GM12865 (cell line): ENCODE data around the gene EXOC6.

Experiments used
- DNase-seq: peaks from one replicate; pipeline ENCODE4 v3.0.0; 2010; ENCODE audit warnings: low read depth
- H3K4me3 ChIP-seq: 2 replicates; pipeline ENCODE4 v1.5.1; 2011; ENCODE audit warnings: mild to moderate bottlenecking, low read depth, low read length, control low read depth
- TF ChIP-seq, protein P1 (sequence below): IDR thresholded peaks from 2 replicates; pipeline ENCODE4 v1.5.1; 2011; ENCODE audit warnings: low read length, control low read depth, low read depth, inconsistent platforms; ENCODE audit not compliant: insufficient read depth; ENCODE audit errors: missing control alignments

The EXOC6 gene

DNA sequence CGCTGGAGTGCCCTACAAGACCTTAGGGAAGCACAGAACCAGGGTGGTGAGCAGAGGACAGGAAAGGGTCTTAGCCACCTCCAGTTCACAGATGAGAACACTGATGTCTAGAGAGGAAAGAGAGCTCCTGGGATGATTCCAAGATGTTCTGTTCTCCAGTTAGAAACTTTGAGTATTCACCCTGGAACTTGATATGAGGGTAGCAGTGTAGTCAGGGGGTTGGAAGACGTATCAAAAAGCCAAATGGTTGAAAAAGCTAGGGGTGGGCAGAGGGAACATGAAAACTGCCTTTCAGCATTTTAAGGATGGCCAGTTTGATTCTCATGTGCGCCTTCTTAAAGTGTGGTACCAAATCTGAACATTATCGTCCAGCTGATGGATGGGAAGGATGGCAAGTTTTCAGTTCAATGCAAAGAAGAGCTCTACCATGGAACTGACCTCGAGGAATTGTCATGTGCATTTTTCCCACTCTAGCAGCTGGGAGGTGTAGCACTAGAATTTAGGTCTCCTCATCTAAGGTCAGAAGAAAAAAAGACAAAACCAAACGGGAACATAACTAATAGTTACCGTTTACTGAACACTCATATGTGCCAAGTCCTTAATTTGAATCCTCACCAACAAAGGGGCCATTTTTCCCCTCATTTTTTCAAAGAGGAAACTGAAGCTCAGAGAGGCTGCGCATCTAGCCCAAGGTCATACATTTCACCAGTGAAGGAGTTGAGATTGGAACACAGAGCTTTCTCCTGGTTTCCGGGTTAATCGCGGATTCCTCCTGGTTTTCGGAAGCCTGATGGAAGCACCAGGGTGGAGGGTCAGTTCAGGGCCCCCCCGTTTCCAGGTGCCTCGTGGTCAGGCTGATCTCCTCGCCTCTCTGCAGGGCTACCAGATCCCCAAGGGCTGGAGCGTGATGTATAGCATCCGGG is 219.4 kb downstream of the EXOC6 start:
- no peak for DNase-seq
- H3K4me3 ChIP-seq: no peak overlapping the region

DNA sequence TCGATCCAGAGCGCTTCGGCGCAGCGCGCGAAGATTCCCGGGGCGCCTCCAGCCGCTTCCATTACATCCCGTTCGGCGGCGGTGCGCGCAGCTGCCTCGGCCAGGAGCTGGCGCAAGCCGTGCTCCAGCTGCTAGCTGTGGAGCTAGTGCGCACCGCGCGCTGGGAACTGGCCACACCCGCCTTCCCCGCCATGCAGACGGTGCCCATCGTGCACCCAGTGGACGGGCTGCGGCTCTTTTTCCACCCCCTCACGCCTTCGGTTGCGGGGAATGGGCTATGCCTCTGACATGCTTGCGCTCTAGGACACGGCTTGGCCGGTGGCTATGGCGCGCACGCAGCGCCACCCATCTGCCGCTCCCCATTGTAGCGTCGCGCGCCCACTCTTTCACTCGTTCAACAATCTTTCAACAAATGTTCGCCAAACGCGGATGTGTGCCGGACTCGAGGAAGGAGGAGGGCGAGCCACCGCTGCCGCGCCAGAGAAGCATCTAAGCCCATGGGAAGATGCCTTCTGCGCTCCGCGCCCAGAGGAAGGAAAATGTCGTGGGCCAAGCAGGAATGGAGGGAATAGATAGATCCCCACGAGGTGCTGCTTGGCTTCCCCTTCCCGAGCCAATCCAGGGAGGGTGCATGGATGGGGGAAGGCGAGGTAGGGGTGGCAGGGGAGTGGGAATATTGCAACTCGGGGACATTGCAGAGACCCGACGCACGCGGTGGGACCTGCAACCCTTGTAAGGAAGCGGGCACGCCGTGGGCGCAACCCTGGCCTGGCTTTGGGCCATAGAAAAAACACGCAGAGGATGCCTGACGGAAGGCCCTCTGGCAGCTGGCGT is 220.3 kb downstream of the EXOC6 start:
- no peak overlapping the region for H3K4me3 ChIP-seq
- TF ChIP-seq, protein P1, sequence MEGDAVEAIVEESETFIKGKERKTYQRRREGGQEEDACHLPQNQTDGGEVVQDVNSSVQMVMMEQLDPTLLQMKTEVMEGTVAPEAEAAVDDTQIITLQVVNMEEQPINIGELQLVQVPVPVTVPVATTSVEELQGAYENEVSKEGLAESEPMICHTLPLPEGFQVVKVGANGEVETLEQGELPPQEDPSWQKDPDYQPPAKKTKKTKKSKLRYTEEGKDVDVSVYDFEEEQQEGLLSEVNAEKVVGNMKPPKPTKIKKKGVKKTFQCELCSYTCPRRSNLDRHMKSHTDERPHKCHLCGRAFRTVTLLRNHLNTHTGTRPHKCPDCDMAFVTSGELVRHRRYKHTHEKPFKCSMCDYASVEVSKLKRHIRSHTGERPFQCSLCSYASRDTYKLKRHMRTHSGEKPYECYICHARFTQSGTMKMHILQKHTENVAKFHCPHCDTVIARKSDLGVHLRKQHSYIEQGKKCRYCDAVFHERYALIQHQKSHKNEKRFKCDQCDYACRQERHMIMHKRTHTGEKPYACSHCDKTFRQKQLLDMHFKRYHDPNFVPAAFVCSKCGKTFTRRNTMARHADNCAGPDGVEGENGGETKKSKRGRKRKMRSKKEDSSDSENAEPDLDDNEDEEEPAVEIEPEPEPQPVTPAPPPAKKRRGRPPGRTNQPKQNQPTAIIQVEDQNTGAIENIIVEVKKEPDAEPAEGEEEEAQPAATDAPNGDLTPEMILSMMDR: no peak
- no peak for DNase-seq

More for the DNA sequence above, 219.4 kb downstream of the EXOC6 start:
- TF ChIP-seq, protein P1: no peak

DNA sequence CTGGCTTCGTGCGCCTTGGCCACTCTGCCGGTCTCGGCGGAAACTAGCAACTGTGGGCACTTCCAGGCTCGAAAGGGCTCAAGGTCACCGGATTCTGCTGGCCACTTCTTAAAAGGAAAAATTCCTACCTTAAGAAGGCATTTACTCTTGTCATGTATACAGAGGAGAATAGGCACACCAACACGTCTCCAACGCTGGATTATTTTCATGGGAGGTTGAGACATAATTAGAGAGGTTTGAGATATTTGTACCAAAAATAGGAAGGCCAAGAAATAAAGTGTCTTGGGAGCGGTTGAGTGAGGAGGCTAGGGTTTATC is 220.9 kb downstream of the EXOC6 start:
- TF ChIP-seq, protein P1: no peak
- H3K4me3 ChIP-seq: no peak overlapping the region

DNA sequence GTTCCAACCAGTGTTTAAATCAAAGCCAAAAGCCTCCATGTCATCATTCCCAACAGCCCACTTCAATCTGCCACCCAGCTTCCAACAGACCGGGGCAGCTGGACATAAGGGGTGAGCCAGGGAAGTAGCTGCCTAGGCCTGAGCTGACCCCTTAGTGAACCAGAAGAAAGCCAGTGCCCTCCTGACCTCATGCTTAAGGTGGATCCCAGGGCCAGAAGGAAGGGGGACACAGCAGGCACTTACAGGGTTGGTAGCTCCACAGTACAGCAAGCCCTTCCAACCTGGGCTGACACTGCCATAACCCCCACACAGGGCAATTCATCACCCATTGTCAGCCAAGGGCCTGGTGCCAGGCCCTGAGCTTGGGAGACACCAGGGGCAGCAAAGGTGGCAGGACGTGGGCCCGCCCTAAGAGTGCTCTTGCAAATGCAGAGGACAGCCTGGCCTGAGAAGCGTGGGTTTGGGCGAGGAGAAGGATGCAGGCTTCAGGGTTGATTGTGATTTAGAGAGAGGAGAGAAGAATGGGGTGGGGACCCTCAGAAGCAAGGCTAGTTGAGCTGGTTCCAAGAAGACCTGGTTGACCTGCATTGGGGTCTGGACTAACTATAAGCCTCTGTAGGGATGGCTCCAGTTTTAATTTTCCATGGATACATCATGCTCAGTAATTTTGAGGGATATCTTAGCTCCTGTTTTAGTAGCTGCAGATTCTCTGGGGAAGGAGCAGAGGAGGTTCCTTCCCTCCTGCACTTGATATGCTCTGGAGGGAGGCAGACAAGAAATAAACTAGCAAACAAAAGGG is 222.3 kb downstream of the EXOC6 start:
- H3K4me3 ChIP-seq: no peak overlapping the region
- TF ChIP-seq, protein P1: no peak

More for the DNA sequence above, 220.9 kb downstream of the EXOC6 start:
- no peak for DNase-seq

DNA sequence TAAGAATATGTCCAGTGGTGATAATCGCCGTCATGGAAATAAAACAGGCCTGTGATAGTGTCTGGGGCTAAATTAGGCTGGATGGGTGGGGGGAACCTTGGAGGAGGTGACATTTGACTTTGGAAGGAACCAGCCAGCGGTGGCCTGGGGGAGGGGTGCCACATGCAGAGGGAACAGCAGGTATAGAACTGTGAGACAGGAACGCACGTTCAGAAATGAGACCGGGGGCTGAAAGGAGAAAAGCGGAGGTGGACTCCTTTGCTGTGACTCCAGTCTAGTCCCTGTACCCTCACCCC is 222.8 kb downstream of the EXOC6 start:
- no peak for DNase-seq
- H3K4me3 ChIP-seq: no peak overlapping the region
- TF ChIP-seq, protein P1: no peak

More for the DNA sequence above, 222.3 kb downstream of the EXOC6 start:
- DNase-seq: no peak

DNA sequence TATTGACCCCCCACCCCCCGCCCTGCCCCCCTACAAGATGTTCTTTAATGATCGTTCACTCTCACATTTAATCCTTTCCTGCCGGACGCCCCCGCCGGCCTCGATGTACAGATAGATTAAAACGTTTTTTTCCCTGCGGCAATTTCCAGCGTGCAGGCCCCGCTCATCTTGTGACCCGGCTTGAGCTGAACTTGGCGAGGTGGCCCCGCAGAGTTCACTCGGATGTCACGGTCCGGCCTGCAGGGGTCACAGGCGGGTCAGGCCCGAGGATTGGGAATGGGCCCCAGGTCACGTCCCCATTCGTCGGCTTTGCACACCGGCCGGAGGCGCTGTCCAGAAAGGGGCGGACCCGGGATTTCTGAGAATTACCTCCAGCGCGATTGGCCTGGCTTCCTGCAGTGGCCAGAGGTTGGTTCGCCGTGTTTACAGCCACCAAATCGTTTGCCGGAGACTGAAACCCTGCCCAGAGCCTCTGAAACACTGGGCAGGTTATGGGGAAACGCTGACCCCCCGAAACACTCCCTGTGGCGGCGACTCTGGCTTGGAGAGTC is 223.4 kb downstream of the EXOC6 start:
- no peak for DNase-seq
- H3K4me3 ChIP-seq: no peak overlapping the region
- TF ChIP-seq, protein P1: no peak
